Tibial artery (tissue), 4 donors: Measurements from ENCODE around the gene FHOD3.

ENCODE experiments used
- DNase-seq, 2 donors: peaks; one replicate each; pipeline ENCODE4 v3.0.0-alpha.2; 2019
- H3K27ac ChIP-seq, 2 donors: fragments of 200-600 bp; sonication (generic) in 1 of 2; 1 replicate in 1 of 2; 2 replicates in 1 of 2; pipeline ENCODE4 v1.5.1; 2018 to 2019; ENCODE audit warnings: mild to moderate bottlenecking in 1 of 2
- H3K27me3 ChIP-seq, 2 donors: fragments of 200-600 bp; sonication (generic) in 1 of 2; one replicate each; pipeline versions ENCODE4 v1.5.1 to v1.6.0; 2016 to 2019
- H3K36me3 ChIP-seq, 3 donors: fragments of 200-600 bp; sonication (generic) in 2 of 3; one replicate each; pipeline ENCODE4 v1.5.1; 2016 to 2019; ENCODE audit warnings: mild to moderate bottlenecking in 2 of 3
- H3K4me1 ChIP-seq, 4 donors: fragments of 200-600 bp; sonication (generic) in 2 of 4; 1 replicate in 3 of 4; 2 replicates in 1 of 4; pipeline ENCODE4 v1.5.1; 2016 to 2019
- H3K4me3 ChIP-seq, 2 donors: fragments of 200-600 bp; sonication (generic) in 1 of 2; 1 replicate in 1 of 2; 2 replicates in 1 of 2; pipeline ENCODE4 v1.5.1; 2018 to 2019; ENCODE audit warnings: mild to moderate bottlenecking in 2 of 2
- H3K9me3 ChIP-seq, 3 donors: fragments of 200-600 bp; sonication (generic) in 1 of 3; one replicate each; pipeline ENCODE4 v1.5.1; 2016 to 2019
- intact Hi-C: fragments of 100-400 bp; cut with DNase I; formaldehyde crosslinking; loops from one replicate; pipeline ENCODE4 v1.15.0; 2023; ENCODE audit warnings: low total_unique reads
- TF ChIP-seq, protein P1 (sequence below), 2 experiments: fragments of 200-600 bp in 1 of 2; fragments of 450-650 bp in 1 of 2; IDR thresholded peaks; one replicate each; pipeline ENCODE4 v1.5.1; 2017 to 2019; ENCODE audit warnings: antibody characterized with exemption in 2 of 2, mild to moderate bottlenecking in 1 of 2, moderate library complexity in 1 of 2

The FHOD3 gene

DNA sequence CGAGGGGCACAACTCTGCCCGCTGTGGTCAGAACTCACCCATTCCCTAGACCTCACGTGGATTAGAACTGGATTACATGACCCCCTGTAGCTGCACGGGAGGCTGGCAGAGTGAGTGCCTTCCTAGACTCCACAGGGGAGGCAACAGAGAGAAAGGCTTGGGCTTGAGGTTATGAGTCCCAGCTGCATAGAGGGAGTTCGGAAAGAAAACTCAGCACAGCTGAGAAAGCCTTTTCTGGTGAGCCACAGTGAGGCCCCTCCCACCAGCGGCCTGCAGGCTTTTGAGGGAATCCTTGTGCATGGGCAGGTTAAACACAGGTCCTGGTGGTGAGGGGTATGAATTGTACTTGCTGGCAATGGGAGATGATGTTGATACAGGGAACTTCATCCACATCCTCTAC lies 217.3 kb downstream of the FHOD3 start:
- intact Hi-C loops: no loop called here

DNA sequence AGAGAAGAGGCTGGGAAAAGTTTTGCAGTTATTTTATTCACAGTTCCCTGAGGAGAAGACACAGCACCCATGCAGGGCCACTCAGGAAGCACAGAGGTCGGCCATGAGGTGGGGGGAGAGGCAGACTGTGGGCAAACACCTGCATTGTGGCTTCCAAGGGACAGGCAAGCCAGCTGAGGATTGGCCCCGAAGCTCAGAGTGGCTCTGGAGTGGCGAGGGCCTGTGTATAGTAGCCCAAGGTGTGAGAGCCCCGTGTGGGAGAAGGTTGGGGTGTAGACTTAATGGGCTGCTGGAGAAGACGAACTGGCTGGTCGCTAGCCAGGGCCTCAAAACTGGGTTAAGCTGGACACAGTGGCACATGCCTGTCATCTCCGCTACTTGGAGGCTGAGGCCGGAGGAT lies 218.7 kb downstream of the FHOD3 start:
- Histone ChIP-seq H3K27me3 (no peaks in the 10 kb centered on the region), H3K9me3 (no peaks in the 10 kb centered on the region), H3K36me3 (no peaks in the 10 kb centered on the region), H3K4me1 (peaks cover 0 to 43% (median 12%) of the 10 kb centered on the region in 4 donors), H3K4me3 (no peak overlapping the region), H3K27ac (no peak overlapping the region)
- TF ChIP-seq, protein P1, sequence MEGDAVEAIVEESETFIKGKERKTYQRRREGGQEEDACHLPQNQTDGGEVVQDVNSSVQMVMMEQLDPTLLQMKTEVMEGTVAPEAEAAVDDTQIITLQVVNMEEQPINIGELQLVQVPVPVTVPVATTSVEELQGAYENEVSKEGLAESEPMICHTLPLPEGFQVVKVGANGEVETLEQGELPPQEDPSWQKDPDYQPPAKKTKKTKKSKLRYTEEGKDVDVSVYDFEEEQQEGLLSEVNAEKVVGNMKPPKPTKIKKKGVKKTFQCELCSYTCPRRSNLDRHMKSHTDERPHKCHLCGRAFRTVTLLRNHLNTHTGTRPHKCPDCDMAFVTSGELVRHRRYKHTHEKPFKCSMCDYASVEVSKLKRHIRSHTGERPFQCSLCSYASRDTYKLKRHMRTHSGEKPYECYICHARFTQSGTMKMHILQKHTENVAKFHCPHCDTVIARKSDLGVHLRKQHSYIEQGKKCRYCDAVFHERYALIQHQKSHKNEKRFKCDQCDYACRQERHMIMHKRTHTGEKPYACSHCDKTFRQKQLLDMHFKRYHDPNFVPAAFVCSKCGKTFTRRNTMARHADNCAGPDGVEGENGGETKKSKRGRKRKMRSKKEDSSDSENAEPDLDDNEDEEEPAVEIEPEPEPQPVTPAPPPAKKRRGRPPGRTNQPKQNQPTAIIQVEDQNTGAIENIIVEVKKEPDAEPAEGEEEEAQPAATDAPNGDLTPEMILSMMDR (IDR thresholded peaks at IDR 0.05): no peak
- intact Hi-C loops: no loop called here
- DNase-seq: no peak

More for the DNA sequence above, 217.3 kb downstream of the FHOD3 start:
- no peak overlapping the region for H3K27ac ChIP-seq
- no peak for DNase-seq
- H3K4me1 ChIP-seq: peaks cover 0 to 29% (median 10%) of the 10 kb centered on the region in 4 donors
- H3K27me3 ChIP-seq: no peaks in the 10 kb centered on the region
- H3K36me3 ChIP-seq: no peaks in the 10 kb centered on the region
- TF ChIP-seq, protein P1 (IDR thresholded peaks at IDR 0.05): no peak
- no peaks in the 10 kb centered on the region for H3K9me3 ChIP-seq
- no peak overlapping the region for H3K4me3 ChIP-seq

DNA sequence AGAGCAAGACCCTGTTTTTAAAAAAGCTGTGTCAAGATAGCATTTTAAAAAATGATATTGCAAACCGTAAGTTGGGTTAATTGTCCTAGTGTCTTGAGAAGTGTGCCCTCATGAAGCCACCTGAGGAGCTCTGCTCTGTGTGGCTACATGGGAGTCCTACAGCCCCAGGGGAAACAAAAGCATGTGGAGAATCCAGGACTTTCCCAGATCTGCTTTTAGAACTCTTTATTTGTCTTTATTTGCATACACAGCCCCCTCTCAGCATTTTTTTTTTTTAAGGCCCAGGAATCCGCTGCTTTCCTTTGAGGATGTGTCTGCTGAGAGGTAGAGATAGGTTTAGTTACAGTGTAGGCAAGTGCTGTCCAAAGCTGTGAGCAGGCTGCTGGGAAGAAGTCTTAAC lies 219.2 kb downstream of the FHOD3 start:
- no peak for DNase-seq
- intact Hi-C loops: no loop called here
- Histone ChIP-seq H3K4me1 (peaks cover 0 to 40% (median 10%) of the 10 kb centered on the region in 4 donors), H3K4me3 (no peak overlapping the region), H3K27me3 (no peaks in the 10 kb centered on the region), H3K27ac (no peak overlapping the region), H3K9me3 (no peaks in the 10 kb centered on the region), H3K36me3 (no peaks in the 10 kb centered on the region)
- TF ChIP-seq, protein P1 (IDR thresholded peaks at IDR 0.05): no peak

DNA sequence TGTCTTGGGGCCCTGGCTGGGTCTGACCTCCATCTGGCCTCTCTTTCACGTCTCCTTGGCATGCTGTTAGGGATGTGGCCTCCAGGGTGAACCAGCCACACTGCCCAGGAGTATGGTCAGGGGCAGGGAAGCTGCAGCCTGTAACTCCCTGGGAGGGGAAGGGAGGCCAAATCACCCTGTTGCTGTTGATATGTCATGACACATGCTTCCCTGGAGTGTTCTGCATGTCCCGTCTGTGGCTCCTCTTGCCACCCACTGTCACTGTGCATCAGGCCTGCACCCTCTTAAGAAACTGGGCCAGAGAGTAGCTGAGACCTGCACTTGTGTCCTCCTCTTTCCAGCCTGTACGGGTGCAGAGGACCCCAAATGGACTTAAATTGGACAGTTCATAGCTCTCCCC lies 221.3 kb downstream of the FHOD3 start:
- intact Hi-C loops: no loop called here
- H3K27me3 ChIP-seq: no peaks in the 10 kb centered on the region
- no peaks in the 10 kb centered on the region for H3K36me3 ChIP-seq
- H3K27ac ChIP-seq: no peak overlapping the region
- H3K4me3 ChIP-seq: no peak overlapping the region
- TF ChIP-seq, protein P1 (IDR thresholded peaks at IDR 0.05): no peak
- no peaks in the 10 kb centered on the region for H3K9me3 ChIP-seq
- no peak for DNase-seq
- peaks cover 0 to 42% (median 6%) of the 10 kb centered on the region in 4 donors for H3K4me1 ChIP-seq

DNA sequence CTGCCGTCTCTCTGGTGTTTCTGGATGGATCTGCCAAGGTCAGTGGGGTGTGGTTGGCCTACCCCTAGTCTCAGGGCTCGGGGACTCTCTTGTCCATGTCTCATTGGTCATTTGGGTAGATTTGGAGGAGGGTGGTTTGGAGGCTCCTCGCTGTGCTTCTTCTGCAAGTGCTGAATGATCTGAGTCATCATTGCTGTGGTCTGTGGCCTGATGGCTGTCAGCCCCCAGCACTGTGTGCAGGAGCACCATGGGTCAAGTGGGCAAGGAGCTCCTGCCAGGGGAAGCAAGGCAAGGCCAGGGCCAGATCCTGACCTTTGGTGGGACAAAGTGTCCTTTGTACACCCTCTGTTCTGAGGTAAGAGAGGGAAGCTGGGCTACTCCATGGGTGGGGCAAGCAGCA lies 221.8 kb downstream of the FHOD3 start:
- intact Hi-C loops: no loop called here
- no peaks in the 10 kb centered on the region for H3K36me3 ChIP-seq
- no peaks in the 10 kb centered on the region for H3K27me3 ChIP-seq
- H3K4me3 ChIP-seq: no peak overlapping the region
- TF ChIP-seq, protein P1 (IDR thresholded peaks at IDR 0.05): no peak
- H3K27ac ChIP-seq: no peak overlapping the region
- no peak for DNase-seq
- peaks cover 0 to 42% (median 6%) of the 10 kb centered on the region in 4 donors for H3K4me1 ChIP-seq
- H3K9me3 ChIP-seq: no peaks in the 10 kb centered on the region

DNA sequence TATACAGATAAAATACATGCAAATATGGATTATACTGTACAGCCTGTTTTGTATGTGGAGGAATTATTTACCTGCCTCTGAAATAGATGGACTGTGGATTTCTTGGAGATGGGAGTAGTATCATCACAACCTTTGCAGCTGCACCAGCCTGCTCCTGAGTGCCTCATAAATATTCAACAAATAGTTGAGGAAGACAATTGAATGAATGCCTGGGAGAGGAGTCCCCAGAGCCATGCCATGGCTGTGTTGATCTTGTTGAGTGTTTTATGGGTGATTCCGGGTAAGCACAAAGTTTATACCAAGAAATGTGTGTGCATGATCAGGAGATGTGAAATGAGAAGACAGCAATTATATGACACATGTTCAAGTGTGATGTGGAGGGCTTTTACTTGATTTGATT lies 225.0 kb downstream of the FHOD3 start:
- Histone ChIP-seq H3K9me3 (no peaks in the 10 kb centered on the region), H3K4me1 (peaks cover 0 to 42% (median 6%) of the 10 kb centered on the region in 4 donors), H3K36me3 (no peaks in the 10 kb centered on the region), H3K4me3 (no peak overlapping the region), H3K27me3 (no peaks in the 10 kb centered on the region), H3K27ac (no peak overlapping the region)
- TF ChIP-seq, protein P1 (IDR thresholded peaks at IDR 0.05): no peak
- DNase-seq: no peak
- intact Hi-C loops: no loop called here
